GM23338 (cell line): ENCODE measurements around the gene SSNA1. TPM values are rescaled to one million over a fixed set of nuclear protein-coding genes. Genes with fewer than 3 reads are reported as not detected.

ENCODE experiments used
- ATAC-seq: fragments of 200-7000 bp; cut with Tn5 transposase; 3 replicates; pipeline ENCODE4 v1.9.1; 2020
- DNase-seq: peaks from one replicate; pipeline ENCODE4 v3.0.0-alpha.2; 2015; ENCODE audit warnings: low spot score
- H2AFZ ChIP-seq: fragments of 200-600 bp; sonication (generic); 2 replicates; pipeline ENCODE4 v1.8.0; 2016; ENCODE audit warnings: antibody characterized with exemption, mild to moderate bottlenecking, moderate library complexity
- H3F3A ChIP-seq: fragments of 200-600 bp; sonication (generic); replicated peaks from 2 replicates; pipeline ENCODE4 v1.8.0; 2017; ENCODE audit warnings: antibody characterized with exemption, mixed run types, low read depth
- H3K27ac ChIP-seq: fragments of 200-600 bp; sonication (generic); 2 replicates; pipeline ENCODE4 v1.6.1; 2016; ENCODE audit warnings: low read depth
- H3K27me3 ChIP-seq: fragments of 200-600 bp; sonication (generic); 2 replicates; pipeline ENCODE4 v1.8.0; 2016; ENCODE audit warnings: mild to moderate bottlenecking, mixed run types, moderate library complexity; ENCODE audit not compliant: insufficient read depth
- H3K36me3 ChIP-seq: fragments of 200-600 bp; sonication (generic); 2 replicates; pipeline ENCODE4 v1.8.0; 2016; ENCODE audit warnings: mild to moderate bottlenecking; ENCODE audit not compliant: insufficient read depth
- H3K4me1 ChIP-seq: fragments of 200-600 bp; sonication (generic); 2 replicates; pipeline ENCODE4 v1.8.0; 2016; ENCODE audit warnings: mild to moderate bottlenecking, moderate library complexity; ENCODE audit not compliant: insufficient read depth
- H3K4me2 ChIP-seq: fragments of 200-600 bp; sonication (generic); 2 replicates; pipeline ENCODE4 v1.7.1; 2017; ENCODE audit warnings: mixed run types
- H3K4me3 ChIP-seq: fragments of 200-600 bp; sonication (generic); 2 replicates; pipeline ENCODE4 v1.6.1; 2016; ENCODE audit warnings: mixed run types
- H3K79me2 ChIP-seq: fragments of 200-600 bp; sonication (generic); replicated peaks from 2 replicates; pipeline ENCODE4 v1.8.0; 2017; ENCODE audit warnings: mild to moderate bottlenecking; ENCODE audit not compliant: insufficient read depth
- H3K9me2 ChIP-seq: fragments of 200-600 bp; sonication (generic); 2 replicates; pipeline ENCODE4 v1.8.0; 2017; ENCODE audit not compliant: insufficient read depth
- H4K20me1 ChIP-seq: fragments of 200-600 bp; sonication (generic); replicated peaks from 2 replicates; pipeline ENCODE4 v1.8.0; 2017; ENCODE audit warnings: mild to moderate bottlenecking; ENCODE audit not compliant: insufficient read depth
- H3K27ac Mint-ChIP-seq: 2 replicates; pipeline ENCODE4 v1.8.0; 2020; ENCODE audit warnings: inconsistent platforms, mild to moderate bottlenecking, moderate library complexity, mixed read lengths
- H3K27me3 Mint-ChIP-seq: 3 replicates; pipeline ENCODE4 v1.8.0; 2022; ENCODE audit warnings: low read depth, mild to moderate bottlenecking, moderate library complexity, mixed read lengths, inconsistent platforms; ENCODE audit not compliant: insufficient read depth, poor library complexity
- H3K36me3 Mint-ChIP-seq: 3 replicates; pipeline ENCODE4 v1.8.0; 2021; ENCODE audit warnings: low read depth, mild to moderate bottlenecking, inconsistent platforms, moderate library complexity, mixed read lengths
- H3K4me1 Mint-ChIP-seq: 3 replicates; pipeline ENCODE4 v1.8.0; 2020; ENCODE audit warnings: mild to moderate bottlenecking, inconsistent platforms, mixed read lengths
- H3K4me3 Mint-ChIP-seq: 3 replicates; pipeline ENCODE4 v1.8.0; 2021; ENCODE audit warnings: moderate library complexity, mild to moderate bottlenecking, inconsistent platforms, mixed read lengths
- H3K9me3 Mint-ChIP-seq: 3 replicates; pipeline ENCODE4 v1.8.0; 2020; ENCODE audit warnings: moderate library complexity, mild to moderate bottlenecking, inconsistent platforms, mixed read lengths
- CREB1 ChIP-seq: fragments of 250-450 bp; sonication (Bioruptor Pico); IDR thresholded peaks from 2 replicates; pipeline ENCODE4 v1.5.0; 2020; ENCODE audit warnings: low read depth, mild to moderate bottlenecking, moderate library complexity
- CTCF ChIP-seq, 2 experiments: fragments of 200-600 bp in 1 of 2; sonication (generic) in 1 of 2; conservative IDR thresholded peaks; 2 replicates each; pipeline versions ENCODE4 v1.5.1 to v1.6.1; 2016 to 2017; ENCODE audit warnings: antibody characterized with exemption in 2 of 2, low read depth in 2 of 2, mild to moderate bottlenecking in 2 of 2, moderate library complexity in 1 of 2
- ETS1 ChIP-seq: IDR thresholded peaks from 2 replicates; pipeline ENCODE4 v1.6.1; 2016; ENCODE audit warnings: antibody characterized with exemption
- EZH2 ChIP-seq: fragments of 200-600 bp; sonication (generic); IDR thresholded peaks from one replicate; pipeline ENCODE4 v1.8.0; 2017; ENCODE audit warnings: antibody characterized with exemption, mild to moderate bottlenecking, low read depth; ENCODE audit not compliant: unreplicated experiment
- EZH2phosphoT487 ChIP-seq: fragments of 200-600 bp; sonication (generic); IDR thresholded peaks from one replicate; pipeline ENCODE4 v1.8.1; 2018; ENCODE audit warnings: antibody characterized with exemption; ENCODE audit not compliant: unreplicated experiment
- JUNB ChIP-seq: IDR thresholded peaks from one replicate; pipeline ENCODE4 v1.6.1; 2016; ENCODE audit warnings: antibody characterized with exemption; ENCODE audit not compliant: unreplicated experiment
- NANOG ChIP-seq: IDR thresholded peaks from 2 replicates; pipeline ENCODE4 v1.6.1; 2016; ENCODE audit warnings: antibody characterized with exemption, borderline replicate concordance
- POLR2AphosphoS5 ChIP-seq: IDR thresholded peaks from 2 replicates; pipeline ENCODE4 v1.6.1; 2016; ENCODE audit warnings: antibody characterized with exemption, low read depth
- REST ChIP-seq: IDR thresholded peaks from one replicate; pipeline ENCODE4 v1.6.1; 2018; ENCODE audit warnings: antibody characterized with exemption; ENCODE audit not compliant: unreplicated experiment
- STAT1 ChIP-seq: IDR thresholded peaks from one replicate; pipeline ENCODE4 v1.6.1; 2016; ENCODE audit warnings: antibody characterized with exemption; ENCODE audit not compliant: unreplicated experiment
- ZNF331 ChIP-seq: fragments of 250-450 bp; sonication (Bioruptor Pico); IDR thresholded peaks from 2 replicates; pipeline ENCODE4 v1.5.0; 2020; ENCODE audit warnings: low read depth, mild to moderate bottlenecking, moderate library complexity
- ZNF462 ChIP-seq: fragments of 250-450 bp; sonication (Bioruptor Pico); IDR thresholded peaks from 2 replicates; pipeline ENCODE4 v1.5.0; 2020; ENCODE audit warnings: mild to moderate bottlenecking, moderate library complexity
- polyA plus RNA-seq: library from polyadenylated mRNA; unstranded; fragments of >200 nt; fragmentation: Nextera tagmentation; extraction: Ambion mirVana; gene quantifications from 2 replicates; pipeline ENCODE4 v1.2.1, GENCODE V29; 2016
- total RNA-seq: library from RNA; depleted of rRNA; stranded (reverse); fragments of >200 nt; shearing (Covaris generic); gene quantifications from 2 replicates; pipeline ENCODE4 v1.2.3, GENCODE V29; 2014

SSNA1 gene
- total and polyA plus RNA-seq, 2 experiments from 2014 or later = 132 to 154 TPM

DNA sequence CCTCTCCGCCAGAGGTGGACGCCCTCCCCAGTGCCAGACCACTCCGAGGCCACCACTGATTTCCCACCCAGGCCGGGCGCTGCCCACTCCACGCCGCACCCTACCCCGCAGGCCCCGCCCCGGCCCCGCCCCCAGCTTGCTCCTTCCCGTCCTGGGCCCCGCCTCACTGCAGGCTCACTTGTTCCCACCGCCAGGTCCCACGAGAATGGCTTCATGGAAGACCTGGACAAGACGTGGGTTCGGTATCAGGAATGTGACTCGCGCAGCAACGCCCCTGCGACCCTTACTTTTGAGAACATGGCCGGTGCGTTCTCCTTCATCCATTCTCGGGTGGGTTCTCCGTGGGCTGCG is 25.1 kb upstream of the SSNA1 start (continued):
- TF ChIP-seq ZNF462 (CRISPR knock-in tag) (no peak), EZH2phosphoT487 (no peak), CTCF (conservative IDR thresholded peaks at IDR 0.05; ENCODE audit: low read depth in 2 of 2) (no peak), STAT1 (no peak), ZNF331 (CRISPR knock-in tag) (no peak), EZH2 (no peak), NANOG (no peak)

DNA sequence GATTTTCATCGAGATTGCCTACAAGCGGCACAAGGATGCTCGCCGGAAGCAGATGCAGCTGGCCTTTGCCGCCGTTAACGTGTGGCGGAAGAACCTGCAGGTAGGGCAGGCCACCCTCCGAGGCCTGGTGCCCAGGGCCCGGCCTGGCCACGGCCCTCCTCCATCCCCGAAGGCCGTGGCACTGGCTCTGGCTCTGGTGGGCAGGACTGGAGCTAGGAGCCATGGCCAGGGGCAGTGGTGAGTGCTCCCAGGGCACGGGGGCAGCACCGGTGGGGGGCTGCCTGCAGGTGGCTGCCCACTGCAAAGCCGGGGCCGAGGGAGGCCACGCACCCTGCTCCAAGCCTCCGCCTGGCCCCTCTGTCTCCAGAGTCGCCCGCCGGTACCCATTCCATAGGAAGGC is 24.7 kb upstream of the SSNA1 start:
- no peak for ATAC-seq
- peak overlapping the region; percentile 82 for H3K4me2 ChIP-seq
- Mint-ChIP-seq H3K27me3 (peaks cover 86% of the 10 kb centered on the region), H3K4me3 (peak overlapping the region; percentile 69), H3K27ac (no peak overlapping the region), H3K9me3 (no peaks in the 10 kb centered on the region), H3K4me1 (no peaks in the 10 kb centered on the region; the same call in 2 of the 3 replicates), H3K36me3 (no peaks in the 10 kb centered on the region)
- H3K27me3 ChIP-seq = peaks cover 86% of the 10 kb centered on the region
- no peaks in the 10 kb centered on the region for H3K36me3 ChIP-seq
- no peaks in the 10 kb centered on the region for H3F3A ChIP-seq
- no peak overlapping the region for H3K27ac ChIP-seq
- no peak for DNase-seq
- H3K9me2 ChIP-seq = no peaks in the 10 kb centered on the region
- no peaks in the 10 kb centered on the region; the same call in 1 of the 2 replicates for H3K4me1 ChIP-seq
- no peak overlapping the region for H2AFZ ChIP-seq
- peak overlapping the region; percentile 62; the same call in 1 of the 2 replicates for H3K4me3 ChIP-seq
- no peaks in the 10 kb centered on the region for H3K79me2 ChIP-seq
- H4K20me1 ChIP-seq = no peaks in the 10 kb centered on the region
- TF ChIP-seq NANOG (no peak), STAT1 (no peak), ETS1 (no peak), REST (no peak), ZNF331 (CRISPR knock-in tag) (no peak), CREB1 (CRISPR knock-in tag) (no peak), JUNB (no peak), EZH2phosphoT487 (no peak), POLR2AphosphoS5 (no peak)
